Epidermal melanocyte (primary cell): ENCODE data around the gene FOXP1.

Experiments
- DNase-seq: peaks from one replicate; pipeline ENCODE4 v3.0.0; 2011; ENCODE audit warnings: low spot score; ENCODE audit not compliant: insufficient read length

FOXP1 gene

GRCh38 chr3:71402911-71403310, 180.6 kb downstream of the FOXP1 start:
- no peak for DNase-seq

- no peak for DNase-seq
These were observed 181.2 kb downstream of the FOXP1 start for GRCh38 chr3:71402280-71402679.

- DNase-seq, result no peak
These were observed 181.8 kb downstream of the FOXP1 start for GRCh38 chr3:71401695-71402231.

- no peak for DNase-seq
These were observed 182.5 kb downstream of the FOXP1 start for GRCh38 chr3:71400986-71401451.

- DNase-seq, result no peak
These were observed 184.1 kb downstream of the FOXP1 start for GRCh38 chr3:71399478-71399877.

- no peak for DNase-seq
These were observed 185.2 kb downstream of the FOXP1 start for GRCh38 chr3:71398157-71398836.

GRCh38 chr3:71397726-71398125, 185.8 kb downstream of the FOXP1 start:
- DNase-seq, result no peak

GRCh38 chr3:71397046-71397445, 186.5 kb downstream of the FOXP1 start:
- DNase-seq, result no peak

- no peak for DNase-seq
These were observed 187.4 kb downstream of the FOXP1 start for GRCh38 chr3:71395927-71396695.

- no peak for DNase-seq
These were observed 188.1 kb downstream of the FOXP1 start for GRCh38 chr3:71395470-71395869.

- DNase-seq, result no peak
These were observed 189.8 kb downstream of the FOXP1 start for GRCh38 chr3:71393745-71394144.

GRCh38 chr3:71393093-71393492, 190.4 kb downstream of the FOXP1 start:
- DNase-seq, result no peak

GRCh38 chr3:71392251-71392650, 191.3 kb downstream of the FOXP1 start:
- no peak for DNase-seq

GRCh38 chr3:71391361-71391760, 192.2 kb downstream of the FOXP1 start:
- no peak for DNase-seq

GRCh38 chr3:71389911-71390573, 193.5 kb downstream of the FOXP1 start:
- no peak for DNase-seq

- DNase-seq, result no peak
These were observed 194.3 kb downstream of the FOXP1 start for GRCh38 chr3:71389191-71389590.

- no peak for DNase-seq
These were observed 194.9 kb downstream of the FOXP1 start for GRCh38 chr3:71388535-71389120.

- DNase-seq, result no peak
These were observed 195.9 kb downstream of the FOXP1 start for GRCh38 chr3:71387586-71387985.

GRCh38 chr3:71384837-71385716, 198.5 kb downstream of the FOXP1 start:
- DNase-seq, result no peak

GRCh38 chr3:71384388-71384787, 199.1 kb downstream of the FOXP1 start:
- DNase-seq, result no peak

- no peak for DNase-seq
These were observed 203.4 kb downstream of the FOXP1 start for GRCh38 chr3:71380096-71380495.
